ENCODE data around the gene KYNU.
"Not testable (repeated sequence)": the region's sequence is repeated elsewhere in the genome, so short reads cannot be mapped to it uniquely, and the experiment has no call there.

Gene KYNU

DNA sequence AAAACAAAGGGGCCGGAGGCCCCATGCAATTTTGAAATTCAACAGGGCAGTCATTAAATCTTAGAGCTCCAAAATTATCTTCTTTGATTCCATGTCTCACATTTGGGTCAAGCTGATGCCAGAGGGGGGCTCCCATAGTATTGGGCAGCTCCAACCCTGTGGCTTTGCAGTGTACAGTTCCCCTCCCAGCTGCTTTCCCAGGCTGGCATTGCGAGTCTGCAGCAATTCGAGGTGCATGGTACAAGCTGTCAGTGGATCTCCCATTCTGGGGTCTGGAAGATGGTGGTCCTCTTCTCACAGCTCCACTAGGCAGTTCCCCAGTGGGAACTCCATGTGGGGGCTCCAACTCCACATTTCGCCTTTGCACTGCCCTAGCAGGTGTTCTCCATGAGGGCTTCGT lies 179.1 kb downstream of the KYNU start:
- in situ Hi-C loops (cut with HindIII; ENCODE audit: low pct_ligation_motif_present, low pct_unique_long_range_greater_than_20kb, low sequenced_read_pairs), result no loop called here
- DNase-seq, result no peak

DNA sequence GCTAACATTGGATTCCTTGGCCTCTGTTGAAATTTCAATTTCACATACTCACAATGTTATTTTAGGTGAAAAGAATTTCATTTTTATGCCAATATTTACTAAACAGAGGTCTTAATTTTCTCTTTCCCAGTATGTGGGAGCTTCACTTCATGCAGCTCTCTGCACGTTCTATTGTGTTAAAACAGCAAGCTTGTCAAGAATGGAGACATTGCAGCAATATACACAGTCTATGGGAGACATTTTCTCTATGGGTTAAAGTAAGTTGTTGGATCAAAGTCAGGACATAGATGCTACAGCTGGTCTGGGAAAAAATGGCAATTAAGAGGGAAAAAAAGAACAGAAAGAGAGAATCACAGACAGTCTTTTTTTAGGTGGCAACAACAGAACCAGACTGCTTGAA lies 181.4 kb downstream of the KYNU start:
- no peak for DNase-seq
- in situ Hi-C loops (cut with HindIII; ENCODE audit: low pct_ligation_motif_present, low pct_unique_long_range_greater_than_20kb, low sequenced_read_pairs), result no loop called here

DNA sequence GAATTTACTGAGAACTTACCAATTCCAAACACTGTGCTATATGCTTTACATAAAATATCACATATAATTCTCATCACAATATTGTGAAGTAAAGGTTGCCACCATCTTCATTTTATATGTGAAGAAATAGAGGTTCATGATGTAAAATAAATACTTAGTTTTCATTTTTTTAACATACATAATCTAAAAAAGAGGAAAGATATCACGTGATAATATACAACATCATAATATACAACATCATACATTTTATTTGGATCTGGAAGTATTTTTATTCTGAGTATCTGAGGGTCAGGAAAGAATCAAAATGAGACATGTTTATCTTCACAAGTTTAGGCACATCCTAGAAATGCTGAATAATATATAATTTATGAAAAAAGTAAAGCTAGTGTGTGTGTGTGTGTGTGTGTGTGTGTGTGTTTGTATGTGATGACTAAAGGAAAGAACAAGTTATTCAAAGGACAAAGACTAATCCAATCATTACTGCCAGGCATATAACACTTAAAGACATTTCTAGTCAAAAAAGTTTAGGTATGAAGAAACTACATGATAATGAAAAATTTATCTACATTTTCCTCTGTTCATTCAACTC lies 186.2 kb downstream of the KYNU start:
- in situ Hi-C loops (cut with HindIII; ENCODE audit: low pct_ligation_motif_present, low pct_unique_long_range_greater_than_20kb, low sequenced_read_pairs), result no loop called here
- no peak for DNase-seq

DNA sequence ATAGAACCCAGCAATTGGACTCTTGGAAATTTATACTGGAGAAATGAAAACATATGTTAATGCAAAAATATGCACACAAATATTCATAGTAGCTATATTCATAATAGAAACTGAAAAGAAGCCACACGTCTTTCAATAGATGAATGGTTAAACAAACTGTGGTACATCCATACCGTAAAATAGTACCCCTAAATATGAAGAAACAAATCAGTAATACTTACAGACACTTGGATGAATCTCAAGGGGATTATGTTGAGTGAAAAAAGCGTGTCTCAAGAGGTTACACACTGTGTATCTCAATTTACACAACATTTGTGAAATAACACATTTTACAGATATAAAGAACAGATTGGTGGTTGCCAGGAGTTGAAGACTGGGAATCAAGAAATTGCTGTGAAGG lies 190.6 kb downstream of the KYNU start:
- no peak for DNase-seq
- in situ Hi-C loops (cut with HindIII; ENCODE audit: low pct_ligation_motif_present, low pct_unique_long_range_greater_than_20kb, low sequenced_read_pairs), result no loop called here

DNA sequence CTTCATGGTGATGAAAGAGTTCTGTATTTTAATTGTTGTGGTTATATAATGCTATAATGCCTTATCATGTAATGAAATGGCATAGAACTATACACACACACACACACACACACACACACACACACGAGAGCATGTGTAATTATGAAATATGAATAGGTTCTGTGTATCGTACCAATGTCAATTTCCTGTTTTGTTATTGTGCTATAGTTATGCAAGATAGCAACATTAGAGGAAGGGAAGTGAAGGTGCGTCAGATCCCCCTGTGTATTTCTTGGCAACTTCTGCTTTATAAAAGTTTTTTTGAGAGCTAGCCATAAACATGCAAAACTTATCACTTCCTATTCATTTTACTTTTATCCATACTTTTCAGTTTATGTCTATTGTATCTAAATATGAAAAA lies 191.0 kb downstream of the KYNU start:
- DNase-seq, result no peak
- in situ Hi-C loops (cut with HindIII; ENCODE audit: low pct_ligation_motif_present, low pct_unique_long_range_greater_than_20kb, low sequenced_read_pairs), result no loop called here

DNA sequence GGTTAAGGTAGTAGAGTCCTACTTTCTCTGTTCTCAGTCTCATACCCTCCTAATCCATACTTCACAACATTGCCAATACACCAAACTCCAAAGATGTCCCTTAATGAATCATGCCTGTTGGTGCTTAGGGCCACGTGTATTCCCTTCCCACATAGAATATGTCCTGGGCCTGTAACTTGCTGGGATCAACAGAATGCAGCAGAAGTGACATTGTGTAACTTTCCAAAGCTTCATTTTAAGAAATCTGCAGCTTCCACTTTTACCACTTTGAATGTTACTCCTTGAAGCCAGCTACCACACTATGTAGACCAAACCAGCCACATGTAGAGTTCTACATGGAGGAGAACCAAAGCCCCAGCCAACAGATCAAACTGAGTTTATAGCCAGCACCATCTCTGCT lies 193.2 kb downstream of the KYNU start:
- in situ Hi-C loops (cut with HindIII; ENCODE audit: low pct_ligation_motif_present, low pct_unique_long_range_greater_than_20kb, low sequenced_read_pairs), result no loop called here
- no peak for DNase-seq

DNA sequence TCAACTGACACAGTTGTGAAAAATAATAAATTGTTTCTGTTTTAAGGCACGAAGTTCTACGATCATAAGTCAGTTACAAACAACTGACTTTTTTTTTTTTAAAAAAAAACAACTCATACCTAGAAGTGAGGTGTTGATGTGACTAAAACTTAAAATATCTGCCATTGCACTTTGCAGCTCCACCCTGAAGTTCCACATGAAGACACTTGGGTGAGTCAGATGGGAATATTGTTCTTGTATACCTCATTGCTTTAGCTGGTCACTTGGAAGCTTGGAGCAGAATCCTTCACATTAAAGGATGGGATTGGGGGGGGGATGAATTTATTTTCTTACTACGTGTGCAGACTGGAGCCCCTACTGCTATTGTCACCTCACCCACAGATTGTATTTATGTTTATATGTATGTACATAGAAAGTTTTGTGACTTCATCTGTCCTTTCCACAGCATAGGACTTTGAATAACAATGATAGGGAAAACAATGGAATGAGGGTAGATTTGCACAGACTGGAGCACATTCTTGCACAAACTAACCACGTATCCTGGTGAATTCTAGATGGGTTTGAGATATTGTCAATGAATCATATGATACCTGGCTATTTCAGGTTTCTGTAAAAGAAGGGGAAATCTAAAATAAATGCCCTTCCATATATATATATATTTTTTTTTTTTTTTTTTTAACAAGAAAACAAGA lies 193.9 kb downstream of the KYNU start:
- peak; percentile 65 for DNase-seq
- in situ Hi-C loops (cut with HindIII; ENCODE audit: low pct_ligation_motif_present, low pct_unique_long_range_greater_than_20kb, low sequenced_read_pairs), result no loop called here

DNA sequence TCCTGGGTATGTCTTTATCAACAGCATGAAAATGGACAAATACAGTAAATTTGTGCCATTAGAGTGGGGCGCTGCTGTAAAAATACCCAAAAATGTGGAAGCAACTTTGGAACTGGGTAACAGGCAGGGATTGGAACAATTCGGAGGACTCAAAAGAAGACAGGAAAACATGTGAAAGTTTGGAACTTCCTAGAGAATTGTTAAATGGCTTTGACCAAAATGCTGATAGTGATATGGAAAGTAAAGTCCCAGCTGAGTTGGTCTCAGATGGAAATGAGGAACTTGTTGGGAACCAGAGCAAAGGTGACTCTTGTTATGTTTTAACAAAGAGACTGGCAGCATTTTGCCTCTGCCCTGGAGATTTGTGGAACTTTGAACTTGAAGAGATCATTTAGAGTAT lies 197.4 kb downstream of the KYNU start:
- in situ Hi-C loops (cut with HindIII; ENCODE audit: low pct_ligation_motif_present, low pct_unique_long_range_greater_than_20kb, low sequenced_read_pairs); DNase-seq: not testable (repeated sequence)

DNA sequence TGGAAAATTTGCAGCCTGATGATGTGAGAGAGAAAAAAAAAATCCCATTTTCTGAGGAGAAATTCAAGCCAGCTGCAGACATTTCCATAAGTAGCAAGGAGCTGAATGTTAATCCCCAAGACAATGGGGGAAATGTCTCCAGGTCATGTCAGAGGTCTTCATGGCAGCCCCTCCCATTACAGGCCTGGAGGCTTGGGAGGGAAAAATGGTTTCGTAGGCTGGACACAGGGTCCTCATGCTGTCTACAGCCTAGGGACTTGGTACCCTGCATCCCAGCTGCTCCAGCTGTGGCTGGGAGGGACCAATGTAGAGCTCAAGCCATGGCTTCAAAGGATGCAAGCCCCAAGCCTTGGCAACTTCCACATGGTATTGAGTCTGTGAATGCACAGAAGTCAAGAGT lies 198.2 kb downstream of the KYNU start:
- in situ Hi-C loops (cut with HindIII; ENCODE audit: low pct_ligation_motif_present, low pct_unique_long_range_greater_than_20kb, low sequenced_read_pairs), result no loop called here
- no peak for DNase-seq

DNA sequence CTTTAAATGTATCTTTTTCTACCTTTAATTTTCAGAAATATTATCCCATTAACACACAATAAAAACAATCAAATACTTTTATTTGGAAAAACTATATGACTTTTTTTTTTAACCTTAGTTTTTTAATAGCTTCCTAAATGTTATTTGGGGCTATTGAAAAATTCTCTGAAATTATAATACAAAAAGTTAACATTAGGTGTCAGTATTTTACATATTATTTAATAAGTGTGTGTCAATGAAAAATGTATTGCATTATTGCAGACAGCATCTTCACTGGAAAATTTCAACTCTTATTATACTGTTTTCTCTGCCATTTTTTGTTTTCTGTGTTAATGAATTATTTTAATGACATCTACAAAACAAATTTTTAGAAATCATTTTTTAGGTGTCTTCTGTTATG lies 200.6 kb downstream of the KYNU start:
- in situ Hi-C loops (cut with HindIII; ENCODE audit: low pct_ligation_motif_present, low pct_unique_long_range_greater_than_20kb, low sequenced_read_pairs), result no loop called here
- DNase-seq, result no peak

DNA sequence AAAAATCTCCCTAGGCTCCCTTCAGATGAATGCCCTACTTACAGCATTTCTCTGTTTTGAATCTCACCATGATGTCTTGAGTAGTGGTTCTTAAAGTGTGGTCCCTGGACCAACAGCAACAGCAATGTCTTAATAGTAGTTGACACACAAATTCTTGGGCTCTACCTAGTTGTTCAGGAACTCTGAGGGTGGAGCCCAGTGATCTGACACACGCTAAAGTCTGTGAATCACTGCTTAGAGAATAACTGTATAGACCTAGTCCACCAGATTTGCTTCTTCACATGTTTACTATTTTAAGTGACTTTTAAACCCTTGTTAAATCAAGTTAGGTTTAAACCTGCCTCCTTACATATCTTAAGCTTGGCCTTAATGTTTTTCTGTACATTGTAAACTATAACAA lies 204.2 kb downstream of the KYNU start:
- DNase-seq, result no peak
- in situ Hi-C loops (cut with HindIII; ENCODE audit: low pct_ligation_motif_present, low pct_unique_long_range_greater_than_20kb, low sequenced_read_pairs), result no loop called here

DNA sequence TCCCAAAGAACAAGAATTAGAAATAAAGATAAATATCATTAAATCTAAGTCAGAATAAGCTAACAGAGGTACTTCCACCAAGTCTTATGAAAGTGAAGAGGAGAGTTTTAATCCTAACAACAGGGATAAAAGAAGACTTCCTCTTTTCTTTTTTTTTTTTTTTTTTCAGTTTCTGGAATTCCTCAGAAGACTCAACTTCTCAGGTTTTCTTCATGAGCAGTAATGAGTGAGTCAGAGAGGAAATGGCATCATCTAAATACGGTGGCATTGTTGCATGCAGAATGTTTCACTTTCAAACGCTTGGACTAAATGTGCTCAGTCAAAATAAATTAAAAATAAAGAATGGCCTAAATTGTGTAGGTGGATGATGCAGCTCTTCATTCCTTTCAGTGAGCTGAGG lies 206.2 kb downstream of the KYNU start:
- peak; percentile 65 for DNase-seq
- in situ Hi-C loops (cut with HindIII; ENCODE audit: low pct_ligation_motif_present, low pct_unique_long_range_greater_than_20kb, low sequenced_read_pairs), result no loop called here

DNA sequence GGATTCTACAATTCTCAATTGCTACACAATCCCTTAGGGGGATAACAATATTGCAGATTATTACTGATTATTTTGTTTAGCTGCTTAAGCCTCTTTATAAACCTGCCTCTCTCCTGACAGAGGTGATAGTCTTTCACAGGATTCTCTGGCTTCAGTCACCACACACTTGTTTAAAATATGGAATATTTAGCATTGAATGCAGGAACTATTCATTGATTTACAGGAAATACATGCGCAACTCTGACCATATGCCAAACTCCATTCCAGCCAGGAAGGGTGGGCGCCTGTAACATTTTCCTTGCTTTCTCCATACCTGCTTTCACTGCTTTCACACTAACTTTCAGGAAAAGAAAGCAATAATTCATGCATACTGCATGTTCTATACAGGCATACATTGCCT lies 207.0 kb downstream of the KYNU start:
- in situ Hi-C loops (cut with HindIII; ENCODE audit: low pct_ligation_motif_present, low pct_unique_long_range_greater_than_20kb, low sequenced_read_pairs), result no loop called here
- no peak for DNase-seq

DNA sequence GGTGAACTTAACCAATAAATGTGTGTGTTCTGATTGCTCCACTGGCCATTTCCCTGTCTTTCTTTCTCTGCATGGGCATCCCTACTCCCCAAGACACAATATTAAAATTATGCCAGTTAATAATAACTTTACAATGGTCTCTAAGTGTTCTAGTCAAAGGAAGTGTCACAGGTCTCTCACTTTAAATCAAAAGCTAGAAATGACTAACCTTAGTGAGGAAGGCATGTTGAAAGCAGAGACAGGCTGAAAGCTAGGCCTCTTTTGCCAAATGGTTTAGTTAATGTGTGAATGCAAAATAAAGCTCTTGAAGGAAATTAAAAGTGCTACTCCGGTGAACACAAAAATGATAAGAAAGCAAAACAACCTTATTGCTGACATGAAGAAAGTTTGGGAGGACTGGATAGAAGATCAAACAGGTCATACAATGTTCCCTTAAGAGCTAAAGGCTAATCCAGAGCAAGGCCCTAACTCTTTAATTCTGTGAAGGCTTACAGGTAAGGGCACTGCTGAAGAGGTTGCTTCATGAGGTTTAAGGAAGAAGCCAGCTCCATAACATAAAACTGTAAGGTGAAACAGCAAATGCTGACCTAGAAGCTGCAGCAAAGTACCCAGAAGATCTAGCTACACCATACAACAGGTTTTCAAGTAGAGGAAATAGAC lies 207.8 kb downstream of the KYNU start:
- no peak for DNase-seq
- in situ Hi-C loops (cut with HindIII; ENCODE audit: low pct_ligation_motif_present, low pct_unique_long_range_greater_than_20kb, low sequenced_read_pairs), result no loop called here

DNA sequence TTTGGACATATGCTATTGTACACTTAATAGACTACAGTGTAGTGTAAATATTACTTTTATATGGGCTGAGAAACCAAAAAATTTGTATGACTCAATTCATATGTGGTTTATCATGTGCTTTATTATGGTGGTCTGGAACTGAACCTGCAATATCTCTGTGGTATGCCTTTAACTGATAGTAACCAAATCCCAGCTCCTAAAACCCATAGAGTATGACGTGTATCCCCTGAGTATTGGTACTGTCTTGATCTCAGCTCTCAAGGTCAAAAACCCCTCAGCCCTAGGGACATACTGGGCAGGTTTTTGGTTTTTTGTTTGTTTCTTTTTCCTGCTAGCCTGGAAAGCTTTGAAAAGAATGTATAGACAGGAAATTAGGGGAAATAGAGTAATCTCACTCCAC lies 209.6 kb downstream of the KYNU start:
- no peak for DNase-seq
- in situ Hi-C loops (cut with HindIII; ENCODE audit: low pct_ligation_motif_present, low pct_unique_long_range_greater_than_20kb, low sequenced_read_pairs), result no loop called here

DNA sequence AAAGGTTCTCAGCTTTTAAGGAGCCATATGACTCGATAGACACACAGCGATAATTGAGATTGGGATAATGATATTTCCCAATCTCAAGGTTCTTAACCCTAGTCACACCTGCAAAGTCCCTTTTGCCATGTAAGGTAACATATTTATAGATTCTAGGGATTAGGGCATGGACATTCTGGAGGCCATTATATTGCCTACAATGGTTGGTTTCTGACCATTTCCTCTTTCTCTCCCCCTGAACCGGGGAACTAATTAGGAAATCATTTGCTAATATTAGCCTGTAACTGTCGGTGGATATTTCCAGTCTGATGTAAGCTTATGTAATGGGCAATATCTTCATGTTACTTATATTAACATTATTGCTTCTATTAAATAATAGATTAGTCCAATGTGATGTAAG lies 210.9 kb downstream of the KYNU start:
- DNase-seq, result no peak
- in situ Hi-C loops (cut with HindIII; ENCODE audit: low pct_ligation_motif_present, low pct_unique_long_range_greater_than_20kb, low sequenced_read_pairs), result no loop called here

DNA sequence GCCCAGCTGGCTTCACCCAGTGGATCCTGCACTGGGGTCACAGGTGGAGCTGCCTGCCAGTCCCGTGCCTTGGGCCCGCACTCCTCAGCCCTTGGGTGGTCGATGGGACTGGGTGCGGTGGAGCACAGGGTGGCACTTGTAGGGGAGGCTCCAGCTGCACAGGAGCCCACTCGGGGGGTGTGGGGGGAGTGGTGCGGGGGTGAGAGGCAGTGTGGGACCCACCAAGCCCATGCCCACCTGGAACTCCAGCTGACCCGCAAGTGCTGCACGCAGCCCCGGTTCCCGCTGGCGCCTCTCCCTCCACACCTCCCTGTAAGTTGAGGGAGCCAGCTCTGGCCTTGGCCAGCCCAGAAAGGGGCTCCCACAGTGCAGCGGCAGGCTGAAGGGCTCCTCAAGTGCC lies 212.1 kb downstream of the KYNU start:
- in situ Hi-C loops (cut with HindIII; ENCODE audit: low pct_ligation_motif_present, low pct_unique_long_range_greater_than_20kb, low sequenced_read_pairs); DNase-seq: not testable (repeated sequence)

Data from ACHN (cell line).